PFSK-1 (cell line): ENCODE results near the gene CHTF18.

Experiments used
- POLR2AphosphoS5 ChIP-seq: IDR thresholded peaks from 2 replicates; pipeline ENCODE4 v1.6.1; 2012; ENCODE audit warnings: low read depth, mild to moderate bottlenecking, control low read depth, low read length, moderate library complexity
- REST ChIP-seq, 2 experiments: IDR thresholded peaks; 2 replicates each; pipeline versions ENCODE4 v1.6.1 to v1.8.0; 2011 to 2012; ENCODE audit warnings: low read depth in 2 of 2, low read length in 2 of 2, control low read depth in 1 of 2, inconsistent platforms in 1 of 2, mild to moderate bottlenecking in 1 of 2, moderate library complexity in 1 of 2; ENCODE audit not compliant: insufficient read depth in 1 of 2

GRCh38 chr16:794853-795466, 6.5 kb downstream of the CHTF18 start:
- TF ChIP-seq REST (IDR thresholded peaks at IDR 0.05; ENCODE audit: insufficient read depth in 1 of 2, low read depth in 2 of 2, low read length in 2 of 2) = no peak
- TF ChIP-seq POLR2AphosphoS5 = no peak
